Sigmoid colon (tissue), 7 donors: ENCODE measurements around the gene SETD1B. TPM values are rescaled to one million over a fixed set of nuclear protein-coding genes. Genes with fewer than 3 reads are reported as not detected.
"Not testable (repeated sequence)": the region's sequence is repeated elsewhere in the genome, so short reads cannot be mapped to it uniquely, and the experiment has no call there.

Experiments used
- DNase-seq: peaks from one replicate; pipeline ENCODE4 v3.0.0-alpha.2; 2019
- H3K27ac ChIP-seq, 4 donors: fragments of 200-600 bp; sonication (generic); one replicate each; pipeline ENCODE4 v1.5.1; 2016 to 2019; ENCODE audit warnings: mild to moderate bottlenecking in 1 of 4
- H3K27me3 ChIP-seq, 3 donors: fragments of 200-600 bp; sonication (generic); one replicate each; pipeline ENCODE4 v1.5.1; 2019; ENCODE audit warnings: mild to moderate bottlenecking in 1 of 3
- H3K36me3 ChIP-seq, 4 donors: fragments of 200-600 bp; sonication (generic); one replicate each; pipeline ENCODE4 v1.5.1; 2016 to 2019
- H3K4me1 ChIP-seq, 4 donors: fragments of 200-600 bp; sonication (generic); one replicate each; pipeline ENCODE4 v1.5.1; 2017 to 2019
- H3K4me3 ChIP-seq, 4 donors: fragments of 200-600 bp; sonication (generic); one replicate each; pipeline ENCODE4 v1.5.1; 2017 to 2019; ENCODE audit warnings: mild to moderate bottlenecking in 2 of 4, moderate library complexity in 1 of 4
- H3K9me3 ChIP-seq, 4 donors: fragments of 200-600 bp in 3 of 4; sonication (generic) in 3 of 4; one replicate each; pipeline versions ENCODE4 v1.5.1 to v1.6.1; 2013 to 2019
- EP300 ChIP-seq, 4 donors: sonication (generic); formaldehyde crosslinking; IDR thresholded peaks; one replicate each; pipeline ENCODE4 v1.6.1; 2017; ENCODE audit warnings: antibody characterized with exemption in 4 of 4
- POLR2A ChIP-seq, 2 donors: fragments of 450-650 bp; IDR thresholded peaks; one replicate each; pipeline ENCODE4 v1.6.1; 2016; ENCODE audit warnings: antibody characterized with exemption in 2 of 2, mild to moderate bottlenecking in 2 of 2, moderate library complexity in 2 of 2
- POLR2AphosphoS5 ChIP-seq, 4 donors: sonication (generic); formaldehyde crosslinking; IDR thresholded peaks; one replicate each; pipeline ENCODE4 v1.6.1; 2017; ENCODE audit warnings: antibody characterized with exemption in 4 of 4
- WGBS, 2 donors: extraction: QIAGEN DNeasy Blood & Tissue Kit; methylation state at CpG; one replicate each; pipeline ENCODE4 v1.1.7; 2013; 5-methylcytosine and 5-hydroxymethylcytosine counted together
- intact Hi-C: fragments of 100-400 bp; cut with DNase I; formaldehyde crosslinking; loops from one replicate; pipeline ENCODE4 v1.15.1; 2023
- polyA plus RNA-seq, 3 donors: library from polyadenylated mRNA; stranded (reverse); fragments of 200-250 nt; gene quantifications; one replicate each; pipeline ENCODE4 v1.2.3, GENCODE V29; 2013
- total RNA-seq, 4 donors: library from RNA; depleted of rRNA; stranded (reverse); fragments of >200 nt; gene quantifications; one replicate each; pipeline ENCODE4 v1.1.0, GENCODE V29; 2016
- TF ChIP-seq, protein P1 (sequence below), 4 experiments: fragments of 450-650 bp in 3 of 4; fragments of 200-600 bp in 1 of 4; IDR thresholded peaks; one replicate each; pipeline ENCODE4 v1.5.1; 2016 to 2019; ENCODE audit warnings: antibody characterized with exemption in 4 of 4, mild to moderate bottlenecking in 3 of 4, moderate library complexity in 2 of 4
- donor health status: healthy with polysubstance abuse.
- donor health status: Bipolar disorder and iron deficiency.
- donor health status: healthy.

The SETD1B gene
- total and polyA plus RNA-seq, 7 donors: 2.4 to 16.9 (median 8.2) TPM

DNA sequence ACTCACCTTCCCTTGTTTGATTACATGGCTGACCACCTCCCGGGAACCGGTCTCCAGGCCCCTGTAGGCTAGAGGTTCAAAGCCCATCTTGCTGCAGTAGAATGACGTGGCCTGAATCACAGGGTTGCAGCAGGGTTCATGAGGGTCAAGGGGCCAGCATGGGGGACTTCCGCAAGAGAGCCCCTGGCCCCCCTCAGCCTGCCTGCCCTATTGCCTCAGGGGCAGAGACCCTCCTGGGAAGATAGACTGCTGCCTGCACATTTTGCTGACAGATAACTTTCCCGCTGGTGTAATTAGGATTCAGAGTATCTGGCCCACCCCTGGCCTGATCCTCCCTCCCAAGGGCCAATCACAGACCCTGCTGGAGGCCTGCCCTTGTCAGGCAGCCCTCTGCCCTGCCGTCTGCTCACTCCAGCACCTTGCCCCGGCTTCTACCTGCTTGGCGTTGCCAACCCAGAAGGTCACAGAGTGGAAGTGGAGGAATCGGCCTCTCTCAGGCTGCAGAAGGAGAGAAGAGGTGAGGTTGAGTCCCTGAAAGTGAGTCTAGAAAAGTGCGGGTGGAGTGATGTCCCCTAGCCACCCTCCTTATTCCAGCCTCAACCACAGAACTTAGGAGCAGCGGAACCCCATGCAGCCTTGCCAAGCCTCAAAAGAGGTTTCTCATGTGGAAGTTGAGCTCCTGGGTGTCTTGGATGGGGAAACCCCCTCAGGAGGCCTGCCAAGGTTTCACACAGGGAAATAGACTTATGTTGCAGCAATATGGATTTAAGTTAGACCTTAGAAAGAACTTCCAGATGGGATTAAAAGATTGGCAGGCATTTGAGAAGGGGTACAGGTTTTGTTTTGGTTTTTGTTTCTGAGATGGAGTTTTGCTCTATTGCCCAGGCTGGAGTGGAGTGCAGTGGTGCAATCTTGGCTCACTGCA lies 53.8 kb downstream of the SETD1B start:
- no peaks in the 10 kb centered on the region for H3K27me3 ChIP-seq
- WGBS, 2 donors: 85 to 88% methylated on average over 11 of the region's 11 CpGs
- TF ChIP-seq POLR2A (IDR thresholded peaks at IDR 0.05) (no peak), EP300 (IDR thresholded peaks at IDR 0.05) (no peak)
- H3K9me3 ChIP-seq: no peaks in the 10 kb centered on the region
- no peak for DNase-seq
- intact Hi-C loops: no loop called here
- no peak overlapping the region for H3K4me3 ChIP-seq
- peak overlapping the region; percentile 85 to 94 (median 88) for H3K27ac ChIP-seq
- H3K36me3 ChIP-seq: no peaks in the 10 kb centered on the region
- peaks cover 0 to 31% (median 27%) of the 10 kb centered on the region in 4 donors for H3K4me1 ChIP-seq

DNA sequence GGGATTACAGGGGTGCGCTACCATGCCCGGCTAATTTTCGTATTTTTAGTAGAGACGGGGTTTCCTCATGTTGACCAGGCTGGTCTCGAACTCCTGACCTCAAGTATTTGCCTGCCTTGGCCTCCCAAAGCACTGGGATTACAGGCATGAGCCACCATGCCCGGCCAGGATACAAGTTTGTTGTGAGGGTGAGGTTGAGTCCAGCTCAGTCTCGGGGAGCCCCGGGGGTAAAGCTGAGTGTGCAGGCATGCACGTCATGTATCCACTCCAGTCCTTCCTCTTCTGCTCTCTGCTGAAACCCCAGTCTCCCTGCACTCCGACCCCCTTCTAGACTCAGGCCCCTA lies 54.5 kb downstream of the SETD1B start:
- TF ChIP-seq EP300 (IDR thresholded peaks at IDR 0.05): no peak
- H3K4me3 ChIP-seq: no peak overlapping the region
- peak overlapping the region; percentile 85 to 94 (median 88) for H3K27ac ChIP-seq
- no peaks in the 10 kb centered on the region for H3K36me3 ChIP-seq
- H3K4me1 ChIP-seq: peaks cover 0 to 31% (median 27%) of the 10 kb centered on the region in 4 donors
- 90 to 91% methylated on average over 10 of the region's 10 CpGs for WGBS, 2 donors
- no peaks in the 10 kb centered on the region for H3K27me3 ChIP-seq
- intact Hi-C loops: no loop called here
- no peak for DNase-seq
- H3K9me3 ChIP-seq: no peaks in the 10 kb centered on the region

DNA sequence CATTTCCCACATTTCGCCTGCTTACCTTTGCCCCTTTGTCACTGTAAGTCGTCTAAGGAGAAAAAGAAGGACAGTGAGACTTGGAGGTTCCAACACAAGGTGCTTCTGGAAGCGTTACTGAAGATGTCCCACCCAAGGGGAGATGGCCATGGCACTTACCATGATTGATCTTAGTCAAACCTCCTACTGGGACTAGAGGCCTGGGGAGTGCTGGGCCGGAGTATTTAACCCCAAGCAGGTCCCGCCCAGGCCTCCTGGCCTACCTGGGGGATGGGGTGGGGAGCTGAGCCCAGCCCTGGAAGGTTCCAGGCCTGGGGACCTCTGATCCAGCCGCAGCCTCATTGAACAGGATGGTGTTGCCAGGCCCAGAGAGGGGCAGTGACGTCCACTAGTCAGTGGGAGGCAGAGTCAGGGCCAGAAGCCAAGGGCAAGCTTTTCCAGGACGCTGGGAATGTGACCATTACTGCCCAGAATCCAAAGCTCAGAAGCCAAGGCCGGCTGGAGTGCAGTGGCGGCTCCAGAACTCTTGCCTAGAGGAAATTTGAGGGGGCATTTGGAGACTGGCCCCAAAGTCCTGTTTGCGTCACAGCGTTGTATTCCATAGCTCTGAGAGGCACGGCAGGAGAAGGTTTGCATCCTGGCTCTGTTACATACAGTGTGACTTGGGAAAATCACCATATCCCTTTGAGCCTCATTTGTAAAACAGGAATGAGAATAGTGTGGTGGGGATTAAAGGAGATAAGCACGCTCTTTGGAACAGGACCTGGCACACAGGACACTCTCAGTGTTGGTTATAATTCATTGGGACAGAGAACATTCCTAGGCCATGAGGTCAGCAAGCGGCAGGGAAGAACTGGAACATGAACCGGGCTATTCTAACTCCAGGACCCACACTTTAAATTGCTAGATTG lies 55.1 kb downstream of the SETD1B start, which contains the start of gene HPD:
Gene HPD, minus strand, starts transcription at position 198 of the 911 bp plus-strand sequence. Its CDS starts 36 bp downstream, at position 162.
- Histone ChIP-seq H3K4me1 (peaks cover 0 to 31% (median 27%) of the 10 kb centered on the region in 4 donors), H3K9me3 (no peaks in the 10 kb centered on the region), H3K4me3 (no peak within 1 kb of the TSS), H3K27ac (peak within 1 kb of the TSS; percentile 85 to 94 (median 88)), H3K36me3 (no peaks in the 10 kb centered on the region), H3K27me3 (no peaks in the 10 kb centered on the region)
- TF ChIP-seq EP300 (IDR thresholded peaks at IDR 0.05) (peak in 1 of 4 donors; percentile 31), POLR2AphosphoS5 (IDR thresholded peaks at IDR 0.05) (peak; percentile 47 to 76 (median 75)), POLR2A (IDR thresholded peaks at IDR 0.05) (no peak)
- TF ChIP-seq, protein P1, sequence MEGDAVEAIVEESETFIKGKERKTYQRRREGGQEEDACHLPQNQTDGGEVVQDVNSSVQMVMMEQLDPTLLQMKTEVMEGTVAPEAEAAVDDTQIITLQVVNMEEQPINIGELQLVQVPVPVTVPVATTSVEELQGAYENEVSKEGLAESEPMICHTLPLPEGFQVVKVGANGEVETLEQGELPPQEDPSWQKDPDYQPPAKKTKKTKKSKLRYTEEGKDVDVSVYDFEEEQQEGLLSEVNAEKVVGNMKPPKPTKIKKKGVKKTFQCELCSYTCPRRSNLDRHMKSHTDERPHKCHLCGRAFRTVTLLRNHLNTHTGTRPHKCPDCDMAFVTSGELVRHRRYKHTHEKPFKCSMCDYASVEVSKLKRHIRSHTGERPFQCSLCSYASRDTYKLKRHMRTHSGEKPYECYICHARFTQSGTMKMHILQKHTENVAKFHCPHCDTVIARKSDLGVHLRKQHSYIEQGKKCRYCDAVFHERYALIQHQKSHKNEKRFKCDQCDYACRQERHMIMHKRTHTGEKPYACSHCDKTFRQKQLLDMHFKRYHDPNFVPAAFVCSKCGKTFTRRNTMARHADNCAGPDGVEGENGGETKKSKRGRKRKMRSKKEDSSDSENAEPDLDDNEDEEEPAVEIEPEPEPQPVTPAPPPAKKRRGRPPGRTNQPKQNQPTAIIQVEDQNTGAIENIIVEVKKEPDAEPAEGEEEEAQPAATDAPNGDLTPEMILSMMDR (IDR thresholded peaks at IDR 0.05): no peak
- intact Hi-C loops: no loop called here
- WGBS, 2 donors: 75 to 77% methylated on average over 16 of the region's 16 CpGs
- DNase-seq: peak; percentile 92

DNA sequence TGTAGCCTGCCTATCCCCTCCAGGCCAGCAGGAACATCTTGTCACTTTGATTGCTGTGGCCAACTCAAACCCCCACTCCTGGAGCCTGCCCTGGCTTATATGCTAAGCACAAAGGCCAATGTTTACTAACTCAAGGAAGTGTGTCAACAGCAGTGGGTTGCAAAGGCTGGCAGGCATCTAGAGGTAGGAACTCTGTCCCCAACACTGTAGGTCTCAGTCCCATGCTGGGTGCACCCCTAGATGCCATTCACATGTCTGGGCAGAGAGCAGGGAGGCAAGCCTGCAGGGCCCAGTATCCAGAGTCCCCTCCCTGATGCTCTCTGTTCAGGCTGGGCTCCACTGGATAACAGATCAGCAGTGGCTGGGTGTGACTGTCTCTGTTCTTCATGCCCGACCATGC lies 56.4 kb downstream of the SETD1B start:
- H3K9me3 ChIP-seq: no peaks in the 10 kb centered on the region
- TF ChIP-seq, protein P1 (IDR thresholded peaks at IDR 0.05): no peak
- peaks cover 0 to 31% (median 27%) of the 10 kb centered on the region in 4 donors for H3K4me1 ChIP-seq
- no peaks in the 10 kb centered on the region for H3K27me3 ChIP-seq
- 89 to 95% methylated on average over 1 of the region's 1 CpG for WGBS, 2 donors
- intact Hi-C loops: no loop called here
- no peak for DNase-seq
- no peaks in the 10 kb centered on the region for H3K36me3 ChIP-seq
- no peak overlapping the region for H3K4me3 ChIP-seq
- peak overlapping the region; percentile 85 to 94 (median 88) for H3K27ac ChIP-seq

DNA sequence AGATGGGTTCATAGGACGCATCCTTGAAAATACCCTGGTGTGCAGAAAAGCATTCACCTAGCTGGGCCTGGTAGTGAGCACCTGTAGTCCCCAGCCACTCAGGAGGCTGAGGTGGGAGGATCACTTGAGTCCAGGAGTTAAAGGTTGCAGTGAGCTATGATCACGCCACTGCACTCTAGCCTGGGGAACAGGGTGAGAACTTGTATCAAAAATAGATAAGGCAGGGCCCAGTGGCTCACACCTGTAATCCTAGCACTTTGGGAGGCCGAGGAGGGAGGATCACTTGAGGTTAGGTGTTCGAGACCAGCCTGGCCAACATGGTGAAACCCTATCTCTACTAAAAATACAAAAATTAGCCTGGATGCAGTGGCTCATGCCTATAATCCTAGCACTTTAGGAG lies 56.9 kb downstream of the SETD1B start:
- WGBS, 2 donors: 95 to 96% methylated on average over 4 of the region's 4 CpGs
- intact Hi-C loops, H3K36me3 ChIP-seq, H3K27me3 ChIP-seq, DNase-seq, H3K4me3 ChIP-seq, H3K9me3 ChIP-seq: not testable (repeated sequence)
- Histone ChIP-seq H3K4me1 (peaks cover 0 to 31% (median 27%) of the 10 kb centered on the region in 4 donors), H3K27ac (peak overlapping the region in 2 of 4 donors; percentile 23 to 94)
